HUES64 (cell line): Measurements from ENCODE around the gene CBX1.

Source experiments
- H3K27ac ChIP-seq: 2 replicates; pipeline ENCODE4 v1.7.0; 2013; ENCODE audit warnings: low read depth, low read length, inconsistent platforms
- H3K27me3 ChIP-seq: 2 replicates; pipeline ENCODE4 v1.6.1; 2013; ENCODE audit warnings: mild to moderate bottlenecking, low read length; ENCODE audit not compliant: insufficient read depth
- H3K36me3 ChIP-seq: 2 replicates; pipeline ENCODE4 v1.6.1; 2013; ENCODE audit warnings: mild to moderate bottlenecking, low read length; ENCODE audit not compliant: insufficient read depth
- H3K4me1 ChIP-seq: 2 replicates; pipeline ENCODE4 v1.6.1; 2013; ENCODE audit warnings: mild to moderate bottlenecking, low read length, moderate library complexity; ENCODE audit not compliant: insufficient read depth
- H3K4me3 ChIP-seq: 2 replicates; pipeline ENCODE4 v1.5.1; 2013; ENCODE audit warnings: mild to moderate bottlenecking, low read length, moderate library complexity
- H3K9ac ChIP-seq: 2 replicates; pipeline ENCODE4 v1.6.1; 2013; ENCODE audit warnings: mild to moderate bottlenecking, low read depth, low read length
- H3K9me3 ChIP-seq: 2 replicates; pipeline ENCODE4 v1.6.1; 2013; ENCODE audit warnings: low read depth, low read length; ENCODE audit not compliant: insufficient read depth
- WGBS: fragments of 150-250, 120-280 bp; methylation state at CpG from one replicate; pipeline ENCODE4 v1.1.7; 2013; ENCODE audit warnings: missing lambda C conversion rate; 5-methylcytosine and 5-hydroxymethylcytosine counted together

The CBX1 gene

DNA sequence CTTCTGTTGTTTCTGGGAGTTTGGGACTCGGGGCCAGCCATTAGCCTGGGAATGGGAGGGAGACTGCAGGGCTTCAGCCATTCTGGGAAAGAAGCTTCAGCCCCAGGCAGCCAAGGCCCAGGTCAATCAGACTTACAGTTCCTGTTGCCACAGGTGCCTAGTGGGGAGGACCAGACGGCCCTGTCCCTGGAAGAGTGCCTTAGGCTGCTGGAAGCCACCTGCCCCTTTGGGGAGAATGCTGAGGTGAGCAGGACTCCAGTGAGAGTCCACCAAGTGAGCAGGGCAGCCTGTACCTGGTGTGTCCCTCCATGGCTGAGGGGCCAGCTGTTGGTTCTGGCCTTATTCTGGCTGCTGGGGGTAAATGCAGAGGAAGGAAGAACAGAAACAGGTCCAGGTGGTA, 44.4 kb downstream of the CBX1 start:
- peaks cover 68% of the 10 kb centered on the region for H3K36me3 ChIP-seq
- peak overlapping the region; percentile 73; the same call in 1 of the 2 replicates for H3K9ac ChIP-seq
- 85% methylated on average over 2 of the region's 2 CpGs for WGBS
- H3K27ac ChIP-seq = peak overlapping the region; percentile 93
- H3K9me3 ChIP-seq = no peaks in the 10 kb centered on the region
- H3K4me3 ChIP-seq = 0 out of 2 replicates have a peak overlapping the region, but pooled peaks have one; percentile 73
- H3K27me3 ChIP-seq = no peaks in the 10 kb centered on the region
- H3K4me1 ChIP-seq = peaks cover 36% of the 10 kb centered on the region

DNA sequence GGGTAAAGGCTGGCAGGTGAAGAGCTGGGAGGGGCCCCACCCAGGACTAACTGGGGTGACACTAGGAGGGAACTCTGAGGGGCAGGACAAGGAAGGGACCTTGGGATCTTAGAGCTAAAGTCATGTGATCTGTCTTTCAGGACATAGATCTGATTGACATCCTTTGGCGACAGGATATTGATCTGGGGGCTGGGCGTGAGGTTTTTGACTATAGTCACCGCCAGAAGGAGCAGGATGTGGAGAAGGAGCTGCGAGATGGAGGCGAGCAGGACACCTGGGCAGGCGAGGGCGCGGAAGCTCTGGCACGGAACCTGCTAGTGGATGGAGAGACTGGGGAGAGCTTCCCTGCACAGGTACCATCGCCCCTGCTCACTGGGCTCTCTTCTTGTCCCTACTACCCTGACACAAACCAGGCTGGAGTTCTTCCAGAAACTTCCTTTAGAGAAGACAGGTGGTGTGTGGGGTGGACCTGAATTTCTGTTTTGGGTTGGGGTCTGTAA, 45.0 kb downstream of the CBX1 start:
- WGBS = 89% methylated on average over 10 of the region's 10 CpGs
- H3K27me3 ChIP-seq = no peaks in the 10 kb centered on the region
- H3K36me3 ChIP-seq = peaks cover 67% of the 10 kb centered on the region
- peak overlapping the region; percentile 93 for H3K27ac ChIP-seq
- peak overlapping the region; percentile 73 for H3K4me3 ChIP-seq
- H3K4me1 ChIP-seq = peaks cover 40% of the 10 kb centered on the region
- H3K9ac ChIP-seq = peak overlapping the region; percentile 73
- no peaks in the 10 kb centered on the region for H3K9me3 ChIP-seq

DNA sequence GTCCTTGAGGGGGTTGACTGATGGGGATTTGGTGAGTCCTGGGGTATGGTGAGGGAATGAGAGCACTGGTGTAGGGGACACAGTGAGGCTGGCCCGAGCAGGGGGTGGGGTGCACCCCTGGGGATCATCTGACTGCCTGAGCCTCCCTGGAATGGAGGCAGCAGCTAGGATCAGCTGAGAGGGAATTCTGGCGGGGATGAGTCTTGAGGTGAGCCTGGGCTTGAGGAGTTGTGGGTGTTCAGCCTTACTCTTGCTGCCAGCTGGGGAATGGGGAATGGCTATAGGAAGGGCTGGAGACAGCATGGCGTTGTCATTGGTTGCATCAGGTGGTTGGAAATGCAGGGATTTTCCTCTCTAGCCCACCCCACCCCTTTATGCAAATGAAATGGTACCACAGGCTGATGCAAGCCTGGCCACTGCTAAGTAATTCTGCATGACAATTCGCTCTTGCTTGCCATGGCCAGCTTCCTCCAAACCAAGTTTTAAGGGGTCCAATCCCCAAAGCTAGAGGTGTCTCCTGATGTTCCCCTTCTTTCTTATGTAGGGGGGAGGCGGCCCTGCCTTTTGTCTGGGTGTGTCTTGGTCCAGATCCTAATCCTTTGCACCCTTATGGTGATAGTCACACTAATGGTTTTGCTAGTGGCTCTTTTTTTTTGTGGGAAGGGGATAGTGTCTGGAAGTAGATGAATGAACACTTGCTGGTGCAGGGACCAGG, 45.6 kb downstream of the CBX1 start:
- WGBS = 27% methylated on average over 5 of the region's 5 CpGs
- Histone ChIP-seq H3K9ac (peak overlapping the region; percentile 73), H3K27me3 (no peaks in the 10 kb centered on the region), H3K4me3 (peak overlapping the region; percentile 73), H3K4me1 (peaks cover 43% of the 10 kb centered on the region), H3K27ac (peak overlapping the region; percentile 93), H3K36me3 (peaks cover 68% of the 10 kb centered on the region), H3K9me3 (no peaks in the 10 kb centered on the region)

DNA sequence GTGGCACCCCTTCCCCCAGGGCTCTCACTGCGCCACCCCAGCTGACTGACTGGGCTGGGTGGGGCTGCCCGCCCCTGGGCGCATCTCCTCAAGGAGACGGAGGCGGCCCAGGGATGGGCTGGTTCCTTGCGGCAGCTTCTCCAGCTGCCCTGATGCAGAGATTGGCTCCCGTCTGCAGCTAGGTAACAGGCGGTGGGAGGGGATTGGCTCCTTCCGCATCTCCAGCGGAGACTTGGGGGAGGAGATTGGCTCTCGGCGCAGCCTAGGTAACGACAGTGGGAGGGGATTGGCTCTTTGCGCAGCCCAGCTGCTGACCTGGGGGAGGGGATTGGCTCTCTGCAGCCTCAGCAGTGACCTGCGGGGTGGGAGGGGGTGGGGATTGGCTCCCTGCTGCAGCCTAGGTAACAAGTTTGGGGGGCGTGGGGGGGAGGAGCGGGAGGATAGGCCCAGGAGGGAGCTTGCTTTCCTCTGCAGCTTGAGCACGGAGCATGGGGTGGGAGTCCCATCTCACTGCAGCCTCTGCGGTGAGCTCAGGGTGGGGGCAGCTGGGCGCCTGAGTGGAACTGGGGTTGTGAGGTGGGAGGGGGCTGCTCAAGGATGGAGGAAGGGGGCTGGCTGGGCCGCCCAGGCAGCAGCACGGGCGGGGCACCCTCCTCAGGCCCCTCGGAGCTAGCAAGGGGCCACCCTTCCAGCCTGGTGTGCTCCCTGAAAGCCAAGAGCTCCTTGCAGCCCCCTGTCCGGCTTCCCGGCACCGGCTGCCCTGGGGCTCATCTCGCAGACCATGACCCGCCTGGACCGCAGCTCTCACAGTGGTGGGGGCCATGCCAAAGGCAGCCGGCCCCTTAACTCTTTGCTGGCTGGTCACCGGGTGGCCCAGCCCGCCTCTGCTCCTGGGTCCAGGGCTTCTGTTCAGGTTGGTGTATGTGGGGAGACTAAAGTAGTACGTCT, 46.8 kb downstream of the CBX1 start:
- Histone ChIP-seq H3K27ac (peak overlapping the region; percentile 93), H3K9ac (peak overlapping the region; percentile 73), H3K4me1 (peaks cover 47% of the 10 kb centered on the region), H3K9me3 (no peaks in the 10 kb centered on the region), H3K4me3 (peak overlapping the region; percentile 73), H3K36me3 (peaks cover 62% of the 10 kb centered on the region), H3K27me3 (no peaks in the 10 kb centered on the region)
- 3% methylated on average over 34 of the region's 34 CpGs for WGBS

DNA sequence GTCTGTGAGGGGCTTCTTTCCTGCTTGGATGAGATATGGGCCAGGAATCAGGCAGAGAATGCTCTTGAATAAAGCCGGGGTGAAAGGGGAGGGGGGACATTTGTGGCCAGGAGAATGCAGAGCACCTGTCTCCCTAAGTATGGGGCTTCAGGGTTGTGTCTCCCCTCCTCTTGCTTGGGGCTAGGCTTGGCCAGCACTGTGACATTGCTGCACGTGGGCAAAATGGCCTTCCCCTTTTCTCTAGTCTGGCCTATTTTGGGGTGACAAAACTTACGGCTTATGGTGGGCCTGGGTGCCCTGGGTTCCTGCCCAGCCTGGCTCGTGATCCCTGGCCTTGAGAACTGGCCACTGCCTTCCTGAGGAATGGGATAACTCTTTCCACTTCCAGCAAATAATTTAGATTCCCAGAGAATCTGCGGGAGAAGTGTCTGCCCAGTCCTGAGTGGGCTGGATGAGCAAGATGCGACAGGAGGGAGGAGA, 47.5 kb downstream of the CBX1 start:
- Histone ChIP-seq H3K9me3 (no peaks in the 10 kb centered on the region), H3K36me3 (peaks cover 55% of the 10 kb centered on the region), H3K9ac (no peak overlapping the region), H3K27ac (peak overlapping the region; percentile 87), H3K27me3 (no peaks in the 10 kb centered on the region), H3K4me1 (peaks cover 47% of the 10 kb centered on the region), H3K4me3 (peak overlapping the region; percentile 25; the same call in 1 of the 2 replicates)
- WGBS = 58% methylated on average over 6 of the region's 6 CpGs

DNA sequence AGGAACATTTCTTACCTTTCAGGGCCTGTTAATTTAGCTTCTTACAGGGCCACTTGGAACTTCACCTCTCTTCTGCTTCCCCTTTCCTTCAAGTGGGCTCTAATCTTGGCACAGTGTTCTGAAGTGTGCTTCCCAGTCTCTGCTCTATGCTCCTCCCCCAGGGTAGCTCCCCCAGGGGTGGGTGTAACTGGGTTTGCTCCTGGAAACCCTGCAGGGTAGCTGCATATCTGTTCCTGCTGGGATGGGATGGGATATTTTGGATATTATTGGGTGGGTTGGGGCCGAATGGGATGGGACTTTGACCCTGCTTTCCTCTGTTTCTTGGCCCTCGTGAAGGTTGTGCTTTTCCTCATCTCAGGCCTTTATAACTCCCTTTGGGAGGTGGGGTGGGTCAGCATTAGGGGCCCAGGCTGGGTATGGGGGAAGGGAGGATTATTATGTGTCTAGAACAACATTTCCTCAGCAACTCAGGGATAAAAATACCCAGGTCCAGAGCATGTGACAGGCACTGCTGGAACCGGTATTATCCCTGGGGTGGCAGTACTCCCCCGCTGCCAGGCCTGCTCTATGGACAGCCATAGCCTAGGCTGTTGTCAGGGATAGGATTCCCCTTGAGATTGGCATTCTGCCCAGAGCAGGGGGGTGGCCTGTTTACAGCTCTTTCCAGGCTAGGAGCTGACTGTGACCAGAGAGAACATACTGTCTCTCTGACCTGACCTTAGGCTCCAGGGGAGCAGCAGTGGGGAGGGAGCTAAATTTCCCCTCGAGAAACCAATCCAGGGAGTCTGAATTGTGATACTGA, 48.1 kb downstream of the CBX1 start:
- H3K9me3 ChIP-seq = no peaks in the 10 kb centered on the region
- WGBS = 71% methylated on average over 5 of the region's 5 CpGs
- peaks cover 47% of the 10 kb centered on the region for H3K4me1 ChIP-seq
- peak overlapping the region; percentile 87; the same call in 1 of the 2 replicates for H3K27ac ChIP-seq
- H3K36me3 ChIP-seq = peaks cover 49% of the 10 kb centered on the region
- H3K27me3 ChIP-seq = no peaks in the 10 kb centered on the region
- H3K4me3 ChIP-seq = peak overlapping the region; percentile 25
- H3K9ac ChIP-seq = no peak overlapping the region

DNA sequence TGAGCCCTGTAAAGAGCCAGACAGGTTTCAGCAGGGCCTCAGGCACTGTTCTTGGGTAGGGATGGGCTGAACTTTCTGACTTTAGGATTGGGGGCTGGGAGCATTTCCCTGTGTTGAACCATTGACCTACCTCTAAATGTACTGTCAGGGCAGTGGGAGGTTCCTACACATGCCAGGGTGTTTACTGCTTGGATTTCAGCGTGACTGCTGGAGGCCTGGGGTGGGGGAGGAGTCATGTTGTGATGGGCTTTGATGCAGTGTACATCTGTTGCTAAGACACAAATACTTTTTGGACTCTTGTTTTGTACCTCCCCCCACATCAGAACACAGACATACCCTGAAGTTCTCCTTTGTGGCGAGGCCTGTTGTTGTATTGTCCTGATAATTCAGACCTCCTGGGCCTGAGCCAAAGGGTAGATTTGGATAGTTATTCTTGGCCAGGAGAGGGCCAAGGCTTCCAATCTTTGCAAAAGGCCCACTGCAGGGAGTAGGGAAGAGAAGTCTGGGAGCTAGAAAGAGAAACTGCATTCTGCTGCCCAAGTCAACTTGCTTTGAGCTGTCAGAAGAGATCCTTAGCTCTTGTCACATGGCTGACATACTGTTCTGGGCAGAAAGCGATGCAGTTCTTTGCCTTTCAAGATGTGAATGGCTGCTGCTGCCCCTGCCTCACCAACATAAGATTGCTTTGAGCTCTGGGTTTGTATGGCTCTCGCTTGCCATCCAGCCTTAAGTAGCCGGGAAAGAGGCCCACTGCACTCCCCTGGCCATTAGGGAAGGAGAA, 49.4 kb downstream of the CBX1 start:
- Histone ChIP-seq H3K36me3 (peaks cover 36% of the 10 kb centered on the region), H3K4me3 (peak overlapping the region; percentile 0; the same call in 1 of the 2 replicates), H3K9ac (no peak overlapping the region)

DNA sequence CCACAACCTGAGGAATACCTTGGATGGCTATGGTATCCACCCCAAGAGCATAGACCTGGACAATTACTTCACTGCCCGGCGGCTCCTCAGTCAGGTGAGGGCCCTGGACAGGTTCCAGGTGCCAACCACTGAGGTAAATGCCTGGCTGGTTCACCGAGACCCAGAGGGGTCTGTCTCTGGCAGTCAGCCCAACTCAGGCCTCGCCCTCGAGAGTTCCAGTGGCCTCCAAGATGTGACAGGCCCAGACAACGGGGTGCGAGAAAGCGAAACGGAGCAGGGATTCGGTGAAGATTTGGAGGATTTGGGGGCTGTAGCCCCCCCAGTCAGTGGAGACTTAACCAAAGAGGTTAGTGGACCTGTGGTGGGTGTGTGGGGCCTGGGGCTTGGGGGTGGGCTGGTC, 50.0 kb downstream of the CBX1 start:
- Histone ChIP-seq H3K36me3 (peaks cover 30% of the 10 kb centered on the region), H3K9me3 (no peaks in the 10 kb centered on the region), H3K4me3 (no peak overlapping the region), H3K27me3 (no peaks in the 10 kb centered on the region), H3K27ac (peak overlapping the region; percentile 80; the same call in 1 of the 2 replicates), H3K9ac (no peak overlapping the region; the same call in 1 of the 2 replicates), H3K4me1 (peaks cover 49% of the 10 kb centered on the region)
- 91% methylated on average over 10 of the region's 10 CpGs for WGBS

More for the DNA sequence above, 49.4 kb downstream of the CBX1 start:
- Histone ChIP-seq H3K27me3 (no peaks in the 10 kb centered on the region), H3K27ac (peak overlapping the region; percentile 80; the same call in 1 of the 2 replicates), H3K9me3 (no peaks in the 10 kb centered on the region), H3K4me1 (peaks cover 48% of the 10 kb centered on the region)
- 73% methylated on average over 5 of the region's 5 CpGs for WGBS

DNA sequence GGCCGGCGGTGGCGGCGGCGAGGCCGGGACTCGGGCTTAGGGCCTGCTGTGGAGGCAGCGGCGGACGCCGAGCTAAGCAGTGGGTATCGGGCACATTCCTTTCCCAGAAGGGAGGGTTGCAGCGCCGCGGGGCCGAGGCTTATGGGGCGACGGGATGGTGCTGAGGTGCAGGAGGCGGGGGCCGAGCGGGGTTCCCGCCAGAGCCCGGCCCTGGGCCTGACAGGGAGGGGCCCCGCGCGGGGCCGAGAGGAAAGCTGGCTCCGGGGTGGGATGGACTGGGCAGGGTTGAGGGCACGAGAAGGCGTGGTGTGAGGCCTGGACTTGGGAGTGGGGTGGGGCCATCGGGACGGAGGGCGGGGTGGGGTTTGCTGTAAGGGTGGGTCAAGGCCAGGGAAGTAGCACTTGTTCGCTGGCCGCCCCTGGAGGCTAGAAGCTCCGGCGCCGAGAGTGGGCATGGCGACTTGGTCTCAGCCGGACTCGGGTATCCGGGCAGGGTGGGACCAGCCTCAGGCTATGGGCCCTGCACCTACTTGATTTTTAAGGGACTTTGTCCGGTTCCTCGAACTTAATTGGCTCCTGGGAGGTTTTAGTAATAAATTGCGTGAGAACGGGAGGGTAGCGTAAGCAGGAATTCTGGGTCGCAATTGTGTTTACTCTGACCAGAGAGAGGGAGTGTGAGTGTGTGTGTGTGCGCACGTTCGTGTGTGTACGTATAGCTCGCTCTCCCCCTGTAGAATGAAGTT, 52.7 kb downstream of the CBX1 start:
- WGBS = under 1% methylated on average over 53 of the region's 53 CpGs
- Histone ChIP-seq H3K4me3 (peak overlapping the region; percentile 83), H3K4me1 (peaks cover 36% of the 10 kb centered on the region)

More for the DNA sequence above, 52.7 kb downstream of the CBX1 start:
- Histone ChIP-seq H3K27ac (peak overlapping the region; percentile 96; the same call in 1 of the 2 replicates), H3K9me3 (no peaks in the 10 kb centered on the region), H3K36me3 (peaks cover 28% of the 10 kb centered on the region), H3K27me3 (no peaks in the 10 kb centered on the region), H3K9ac (peak overlapping the region; percentile 89)
